ENCODE measurements around the gene GJC1. TPM values are rescaled to one million over a fixed set of nuclear protein-coding genes. Genes with fewer than 3 reads are reported as not detected.

The GJC1 gene
- total RNA-seq, 1 donor from 2014 or later = 36.9 TPM

DNA sequence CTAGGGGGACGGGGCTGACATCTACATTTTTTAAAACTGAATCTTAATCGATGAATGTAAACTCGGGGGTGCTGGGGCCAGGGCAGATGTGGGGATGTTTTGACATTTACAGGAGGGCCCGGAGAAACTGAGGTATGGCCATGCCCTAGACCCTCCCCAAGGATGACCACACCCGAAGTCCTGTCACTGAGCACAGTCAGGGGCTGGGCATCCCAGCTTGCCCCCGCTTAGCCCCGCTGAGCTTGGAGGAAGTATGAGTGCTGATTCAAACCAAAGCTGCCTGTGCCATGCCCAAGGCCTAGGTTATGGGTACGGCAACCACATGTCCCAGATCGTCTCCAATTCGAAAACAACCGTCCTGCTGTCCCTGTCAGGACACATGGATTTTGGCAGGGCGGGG lies 49.9 kb downstream of the GJC1 start:
- no peak for TF ChIP-seq CTCF (IDR thresholded peaks at IDR 0.05; ENCODE audit: insufficient read depth, low read length, poor library complexity, severe bottlenecking)
- no peaks in the 10 kb centered on the region for H3K36me3 ChIP-seq (ENCODE audit: control insufficient read depth, insufficient read depth, low read length)
- no peaks in the 10 kb centered on the region for H3K27me3 ChIP-seq (ENCODE audit: control insufficient read depth, insufficient read depth, low read length)
- no peak for DNase-seq (ENCODE audit: low read depth)
- no peak overlapping the region for H3K4me3 ChIP-seq (ENCODE audit: low read depth, low read length)

DNA sequence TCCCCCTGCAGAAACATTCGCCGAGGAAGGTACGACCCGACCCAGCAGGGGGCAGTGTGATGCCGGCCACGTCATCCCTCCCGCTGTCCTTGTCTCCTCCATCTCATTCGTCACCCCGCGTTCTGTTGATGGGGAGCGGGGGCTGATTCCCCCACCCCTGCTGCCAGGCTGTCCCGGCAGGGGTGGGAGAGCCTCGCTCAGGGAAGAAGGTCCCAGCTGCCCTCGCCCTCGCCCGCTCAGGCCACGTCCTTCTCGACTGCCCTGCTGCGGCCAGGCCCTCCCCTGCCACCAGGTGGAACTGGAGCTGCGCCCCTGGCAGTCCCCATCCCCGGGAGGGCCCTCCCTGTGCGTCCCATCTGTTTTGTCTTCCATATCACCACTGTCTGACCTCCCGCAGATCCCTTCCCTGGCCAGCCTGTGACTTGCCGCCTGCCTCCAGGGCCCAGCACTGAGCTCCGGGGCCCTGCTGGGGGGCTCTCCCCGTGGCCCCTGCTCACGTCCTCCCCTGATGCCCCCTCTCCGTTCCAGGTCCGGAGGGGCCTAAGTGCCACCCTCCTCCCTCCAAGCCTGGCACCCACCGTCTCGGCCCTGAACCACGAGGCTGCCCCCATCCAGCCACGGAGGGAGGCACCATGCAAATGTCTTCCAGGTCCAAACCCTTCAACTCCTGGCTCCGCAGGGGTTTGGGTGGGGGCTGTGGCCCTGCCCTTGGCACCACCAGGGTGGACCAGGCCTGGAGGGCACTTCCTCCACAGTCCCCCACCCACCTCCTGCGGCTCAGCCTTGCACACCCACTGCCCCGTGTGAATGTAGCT lies 50.7 kb downstream of the GJC1 start:
- H3K27me3 ChIP-seq (ENCODE audit: control insufficient read depth, insufficient read depth, low read length) = no peaks in the 10 kb centered on the region
- H3K36me3 ChIP-seq (ENCODE audit: control insufficient read depth, insufficient read depth, low read length) = no peaks in the 10 kb centered on the region
- DNase-seq (ENCODE audit: low read depth) = no peak
- TF ChIP-seq CTCF (IDR thresholded peaks at IDR 0.05; ENCODE audit: insufficient read depth, low read length, poor library complexity, severe bottlenecking) = peak; percentile 90
- peak overlapping the region; percentile 49 for H3K4me3 ChIP-seq (ENCODE audit: low read depth, low read length)

- TF ChIP-seq CTCF (IDR thresholded peaks at IDR 0.05; ENCODE audit: insufficient read depth, low read length, poor library complexity, severe bottlenecking) = no peak
- Histone ChIP-seq H3K27me3 (ENCODE audit: control insufficient read depth, insufficient read depth, low read length) (peaks cover 4% of the 10 kb centered on the region), H3K36me3 (ENCODE audit: control insufficient read depth, insufficient read depth, low read length) (no peaks in the 10 kb centered on the region), H3K4me3 (ENCODE audit: low read depth, low read length) (no peak overlapping the region)
- DNase-seq (ENCODE audit: low read depth) = no peak
Observed at GRCh38 chr17:44778656-44779210, 51.4 kb downstream of the GJC1 start.

GRCh38 chr17:44777394-44778348 lies 52.4 kb downstream of the GJC1 start:
- no peak for DNase-seq (ENCODE audit: low read depth)
- Histone ChIP-seq H3K36me3 (ENCODE audit: control insufficient read depth, insufficient read depth, low read length) (no peaks in the 10 kb centered on the region), H3K27me3 (ENCODE audit: control insufficient read depth, insufficient read depth, low read length) (peaks cover 13% of the 10 kb centered on the region), H3K4me3 (ENCODE audit: low read depth, low read length) (no peak overlapping the region)
- TF ChIP-seq CTCF (IDR thresholded peaks at IDR 0.05; ENCODE audit: insufficient read depth, low read length, poor library complexity, severe bottlenecking) = no peak

GRCh38 chr17:44776628-44777393 lies 53.3 kb downstream of the GJC1 start:
- DNase-seq (ENCODE audit: low read depth) = no peak
- Histone ChIP-seq H3K36me3 (ENCODE audit: control insufficient read depth, insufficient read depth, low read length) (no peaks in the 10 kb centered on the region), H3K4me3 (ENCODE audit: low read depth, low read length) (no peak overlapping the region), H3K27me3 (ENCODE audit: control insufficient read depth, insufficient read depth, low read length) (peaks cover 22% of the 10 kb centered on the region)
- no peak for TF ChIP-seq CTCF (IDR thresholded peaks at IDR 0.05; ENCODE audit: insufficient read depth, low read length, poor library complexity, severe bottlenecking)
